ENCODE results near the gene ZNF408.

- TF ChIP-seq CTCF (IDR thresholded peaks at IDR 0.05; ENCODE audit: insufficient read depth, low read length, poor library complexity, severe bottlenecking): no peak
- TF ChIP-seq EZH2phosphoT487 (conservative IDR thresholded peaks at IDR 0.05; ENCODE audit: low read length): no peak
Measured at GRCh38 chr11:46684367-46684766, 16.5 kb upstream of the ZNF408 start.

Measured in SU-DHL-6 (cell line).